ENCODE results near the gene MCC.

DNA sequence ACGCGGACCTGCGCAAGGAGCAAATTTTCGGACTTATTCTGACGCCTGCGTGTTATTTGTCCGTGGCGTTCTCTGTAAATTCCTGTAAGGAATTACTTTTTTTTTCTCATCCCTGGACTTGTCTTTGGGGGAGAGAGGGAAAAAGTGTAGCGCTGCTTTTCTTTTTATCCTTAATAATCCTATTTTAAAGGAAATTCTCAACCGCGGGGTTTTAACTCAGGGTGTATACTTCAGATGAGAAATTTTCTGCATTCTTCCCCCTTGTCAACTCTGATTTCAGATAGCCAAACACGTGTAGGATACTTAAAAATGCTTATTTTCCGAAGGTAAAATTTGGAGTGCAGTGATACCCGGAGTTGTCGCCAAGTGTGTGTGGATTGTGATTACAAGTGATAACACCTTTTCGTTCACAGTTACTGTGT, 510.8 kb downstream of the MCC start:
- TF ChIP-seq, protein P1, sequence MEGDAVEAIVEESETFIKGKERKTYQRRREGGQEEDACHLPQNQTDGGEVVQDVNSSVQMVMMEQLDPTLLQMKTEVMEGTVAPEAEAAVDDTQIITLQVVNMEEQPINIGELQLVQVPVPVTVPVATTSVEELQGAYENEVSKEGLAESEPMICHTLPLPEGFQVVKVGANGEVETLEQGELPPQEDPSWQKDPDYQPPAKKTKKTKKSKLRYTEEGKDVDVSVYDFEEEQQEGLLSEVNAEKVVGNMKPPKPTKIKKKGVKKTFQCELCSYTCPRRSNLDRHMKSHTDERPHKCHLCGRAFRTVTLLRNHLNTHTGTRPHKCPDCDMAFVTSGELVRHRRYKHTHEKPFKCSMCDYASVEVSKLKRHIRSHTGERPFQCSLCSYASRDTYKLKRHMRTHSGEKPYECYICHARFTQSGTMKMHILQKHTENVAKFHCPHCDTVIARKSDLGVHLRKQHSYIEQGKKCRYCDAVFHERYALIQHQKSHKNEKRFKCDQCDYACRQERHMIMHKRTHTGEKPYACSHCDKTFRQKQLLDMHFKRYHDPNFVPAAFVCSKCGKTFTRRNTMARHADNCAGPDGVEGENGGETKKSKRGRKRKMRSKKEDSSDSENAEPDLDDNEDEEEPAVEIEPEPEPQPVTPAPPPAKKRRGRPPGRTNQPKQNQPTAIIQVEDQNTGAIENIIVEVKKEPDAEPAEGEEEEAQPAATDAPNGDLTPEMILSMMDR (IDR thresholded peaks at IDR 0.05; ENCODE audit: insufficient read depth, low read length): no peak
- TF ChIP-seq POLR2AphosphoS5 (IDR thresholded peaks at IDR 0.05; ENCODE audit: low read depth): no peak
- TF ChIP-seq, protein P2, sequence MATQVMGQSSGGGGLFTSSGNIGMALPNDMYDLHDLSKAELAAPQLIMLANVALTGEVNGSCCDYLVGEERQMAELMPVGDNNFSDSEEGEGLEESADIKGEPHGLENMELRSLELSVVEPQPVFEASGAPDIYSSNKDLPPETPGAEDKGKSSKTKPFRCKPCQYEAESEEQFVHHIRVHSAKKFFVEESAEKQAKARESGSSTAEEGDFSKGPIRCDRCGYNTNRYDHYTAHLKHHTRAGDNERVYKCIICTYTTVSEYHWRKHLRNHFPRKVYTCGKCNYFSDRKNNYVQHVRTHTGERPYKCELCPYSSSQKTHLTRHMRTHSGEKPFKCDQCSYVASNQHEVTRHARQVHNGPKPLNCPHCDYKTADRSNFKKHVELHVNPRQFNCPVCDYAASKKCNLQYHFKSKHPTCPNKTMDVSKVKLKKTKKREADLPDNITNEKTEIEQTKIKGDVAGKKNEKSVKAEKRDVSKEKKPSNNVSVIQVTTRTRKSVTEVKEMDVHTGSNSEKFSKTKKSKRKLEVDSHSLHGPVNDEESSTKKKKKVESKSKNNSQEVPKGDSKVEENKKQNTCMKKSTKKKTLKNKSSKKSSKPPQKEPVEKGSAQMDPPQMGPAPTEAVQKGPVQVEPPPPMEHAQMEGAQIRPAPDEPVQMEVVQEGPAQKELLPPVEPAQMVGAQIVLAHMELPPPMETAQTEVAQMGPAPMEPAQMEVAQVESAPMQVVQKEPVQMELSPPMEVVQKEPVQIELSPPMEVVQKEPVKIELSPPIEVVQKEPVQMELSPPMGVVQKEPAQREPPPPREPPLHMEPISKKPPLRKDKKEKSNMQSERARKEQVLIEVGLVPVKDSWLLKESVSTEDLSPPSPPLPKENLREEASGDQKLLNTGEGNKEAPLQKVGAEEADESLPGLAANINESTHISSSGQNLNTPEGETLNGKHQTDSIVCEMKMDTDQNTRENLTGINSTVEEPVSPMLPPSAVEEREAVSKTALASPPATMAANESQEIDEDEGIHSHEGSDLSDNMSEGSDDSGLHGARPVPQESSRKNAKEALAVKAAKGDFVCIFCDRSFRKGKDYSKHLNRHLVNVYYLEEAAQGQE (IDR thresholded peaks at IDR 0.05; ENCODE audit: insufficient replicate concordance, low read depth): no peak
- no peak for TF ChIP-seq GABPA (IDR thresholded peaks at IDR 0.05; ENCODE audit: low read depth)
- TF ChIP-seq SPI1 (IDR thresholded peaks at IDR 0.05; ENCODE audit: borderline replicate concordance, low read depth): no peak
